Lower lobe of right lung (tissue), 2 donors: Measurements from ENCODE around the gene PPP1R13B. TPM values are rescaled to one million over a fixed set of nuclear protein-coding genes. Genes with fewer than 3 reads are reported as not detected.

Source experiments
- ATAC-seq, 2 donors: fragments of 200-7000 bp; cut with Tn5 transposase; one replicate each; pipeline ENCODE4 v1.9.1; 2020 to 2022; ENCODE audit warnings: mild to moderate bottlenecking in 2 of 2, moderate library complexity in 2 of 2
- DNase-seq: peaks from one replicate; pipeline ENCODE4 v3.0.0-alpha.2; 2020
- H3K27ac ChIP-seq: fragments of 200-600 bp; one replicate; pipeline ENCODE4 v1.8.0; 2022
- H3K27me3 ChIP-seq: fragments of 200-600 bp; one replicate; pipeline ENCODE4 v1.8.0; 2022; ENCODE audit warnings: low read depth
- H3K36me3 ChIP-seq: fragments of 200-600 bp; one replicate; pipeline ENCODE4 v1.8.0; 2022; ENCODE audit warnings: mild to moderate bottlenecking
- H3K4me1 ChIP-seq: fragments of 200-600 bp; one replicate; pipeline ENCODE4 v1.8.0; 2022
- H3K4me3 ChIP-seq: fragments of 200-600 bp; one replicate; pipeline ENCODE4 v1.8.0; 2022; ENCODE audit warnings: mild to moderate bottlenecking
- H3K9me3 ChIP-seq: fragments of 200-600 bp; one replicate; pipeline ENCODE4 v1.8.0; 2022
- CTCF ChIP-seq: fragments of 200-600 bp; IDR thresholded peaks from one replicate; pipeline ENCODE4 v1.8.0; 2022; ENCODE audit warnings: antibody characterized with exemption, mild to moderate bottlenecking
- intact Hi-C: fragments of 100-400 bp; cut with DNase I; formaldehyde crosslinking; loops from one replicate; pipeline ENCODE4 v1.11.0; 2022
- total RNA-seq: library from RNA; stranded (reverse); fragmentation: NEBNext Ultra II Directional; extraction: Animal tissue kit (Norgen Biotek cat#: 25700); gene quantifications from one replicate; pipeline ENCODE4 v1.2.1, GENCODE V29; 2021
- donor health status: DM: no; HTN: yes; CAD: no; lungs with severe emphysema.

The PPP1R13B gene
- total RNA-seq, 1 donor from 2014 or later, result 60.6 TPM

- intact Hi-C loops, result no loop called here
- Histone ChIP-seq H3K27ac (no peak overlapping the region), H3K36me3 (peaks cover 20% of the 10 kb centered on the region), H3K4me1 (no peaks in the 10 kb centered on the region), H3K9me3 (no peaks in the 10 kb centered on the region), H3K27me3 (no peaks in the 10 kb centered on the region), H3K4me3 (no peak overlapping the region)
- ATAC-seq (no peak), DNase-seq (no peak)
- no peak for TF ChIP-seq CTCF
Observed at GRCh38 chr14:103758059-103758776, 89.2 kb downstream of the PPP1R13B start.

GRCh38 chr14:103755060-103755459, 92.3 kb downstream of the PPP1R13B start:
- TF ChIP-seq CTCF, result no peak
- Histone ChIP-seq H3K27me3 (no peaks in the 10 kb centered on the region), H3K4me3 (no peak overlapping the region), H3K9me3 (no peaks in the 10 kb centered on the region), H3K27ac (no peak overlapping the region), H3K4me1 (no peaks in the 10 kb centered on the region), H3K36me3 (peaks cover 47% of the 10 kb centered on the region)
- intact Hi-C loops, result no loop called here
- no peak for DNase-seq
- no peak for ATAC-seq

GRCh38 chr14:103753774-103754173, 93.6 kb downstream of the PPP1R13B start:
- Histone ChIP-seq H3K36me3 (peaks cover 58% of the 10 kb centered on the region), H3K4me1 (no peaks in the 10 kb centered on the region), H3K4me3 (no peak overlapping the region), H3K27me3 (no peaks in the 10 kb centered on the region), H3K9me3 (no peaks in the 10 kb centered on the region), H3K27ac (no peak overlapping the region)
- DNase-seq (no peak), ATAC-seq (no peak)
- TF ChIP-seq CTCF, result no peak
- intact Hi-C loops, result no loop called here

GRCh38 chr14:103749860-103750259, 97.5 kb downstream of the PPP1R13B start:
- peak; percentile 15 for TF ChIP-seq CTCF
- Histone ChIP-seq H3K36me3 (peaks cover 89% of the 10 kb centered on the region), H3K4me3 (no peak overlapping the region), H3K27ac (no peak overlapping the region), H3K27me3 (no peaks in the 10 kb centered on the region), H3K9me3 (no peaks in the 10 kb centered on the region), H3K4me1 (no peaks in the 10 kb centered on the region)
- no peak for ATAC-seq
- DNase-seq, result no peak
- intact Hi-C loops, result no loop called here

GRCh38 chr14:103749452-103749851, 97.9 kb downstream of the PPP1R13B start:
- H3K9me3 ChIP-seq, result no peaks in the 10 kb centered on the region
- H3K4me1 ChIP-seq, result no peaks in the 10 kb centered on the region
- ATAC-seq, result no peak
- no peaks in the 10 kb centered on the region for H3K27me3 ChIP-seq
- intact Hi-C loops, result no loop called here
- H3K27ac ChIP-seq, result no peak overlapping the region
- DNase-seq, result no peak
- peaks cover 93% of the 10 kb centered on the region for H3K36me3 ChIP-seq
- no peak for TF ChIP-seq CTCF
- no peak overlapping the region for H3K4me3 ChIP-seq
